WTC11 (cell line): ENCODE measurements around the gene CHCT1. TPM values are rescaled to one million over a fixed set of nuclear protein-coding genes. Genes with fewer than 3 reads are reported as not detected.

Experiments used
- ATAC-seq: fragments of 200-7000 bp; cut with Tn5 transposase; 2 replicates; pipeline ENCODE4 v1.10.0; 2021; ENCODE audit warnings: mild to moderate bottlenecking, moderate library complexity
- CTCF ChIA-PET: fragments of 300-600 bp; sonication (Branson Sonifier 250); formaldehyde crosslinking; loops from one replicate; lab custom pipeline; 2021; ENCODE audit warnings: antibody characterized with exemption; lab: Charles Lee
- POLR2A ChIA-PET: fragments of 350-600 bp; sonication (Branson Sonifier 250); formaldehyde crosslinking; loops from one replicate; lab custom pipeline; 2021; ENCODE audit warnings: antibody characterized with exemption; lab: Charles Lee
- DNase-seq: peaks from one replicate; pipeline ENCODE4 v3.0.0; 2021; ENCODE audit warnings: low spot score
- H3K27ac Mint-ChIP-seq: 2 replicates; pipeline ENCODE4 v1.8.0; 2021; ENCODE audit warnings: mixed read lengths
- H3K27me3 Mint-ChIP-seq: 2 replicates; pipeline ENCODE4 v1.8.0; 2021; ENCODE audit warnings: low read depth, mild to moderate bottlenecking, moderate library complexity, mixed read lengths
- H3K36me3 Mint-ChIP-seq: 2 replicates; pipeline ENCODE4 v1.8.0; 2021; ENCODE audit warnings: mixed read lengths
- H3K4me1 Mint-ChIP-seq: 2 replicates; pipeline ENCODE4 v1.8.0; 2022; ENCODE audit warnings: mixed read lengths
- H3K4me3 Mint-ChIP-seq: 2 replicates; pipeline ENCODE4 v1.8.0; 2021; ENCODE audit warnings: mild to moderate bottlenecking, moderate library complexity, mixed read lengths
- H3K9me3 Mint-ChIP-seq: 2 replicates; pipeline ENCODE4 v1.8.0; 2021; ENCODE audit warnings: mixed read lengths
- AFF4 ChIP-seq: sonication (generic); formaldehyde crosslinking; IDR thresholded peaks from 2 replicates; pipeline ENCODE4 v1.8.1; 2023; ENCODE audit warnings: mild to moderate bottlenecking, missing genetic modification reagents, borderline replicate concordance
- AR ChIP-seq: fragments of 250-450 bp; sonication (Bioruptor Pico); IDR thresholded peaks from 2 replicates; pipeline ENCODE4 v1.9.0; 2021; ENCODE audit warnings: mild to moderate bottlenecking
- CTCF ChIP-seq: fragments of 200-600 bp; IDR thresholded peaks from 2 replicates; pipeline ENCODE4 v1.8.0; 2022; ENCODE audit warnings: antibody characterized with exemption
- ELF4 ChIP-seq: sonication (generic); formaldehyde crosslinking; IDR thresholded peaks from 2 replicates; pipeline ENCODE4 v1.8.1; 2022; ENCODE audit warnings: low read depth, mild to moderate bottlenecking, moderate library complexity, missing genetic modification reagents
- FOXK1 ChIP-seq: sonication (generic); formaldehyde crosslinking; IDR thresholded peaks from 2 replicates; pipeline ENCODE4 v1.8.0; 2022; ENCODE audit warnings: mild to moderate bottlenecking, moderate library complexity, missing genetic modification reagents
- HMGXB4 ChIP-seq: sonication (generic); formaldehyde crosslinking; IDR thresholded peaks from 2 replicates; pipeline ENCODE4 v1.8.1; 2023; ENCODE audit warnings: mild to moderate bottlenecking, moderate library complexity, missing genetic modification reagents
- IRF1 ChIP-seq: sonication (generic); formaldehyde crosslinking; IDR thresholded peaks from 2 replicates; pipeline ENCODE4 v1.8.0; 2023; ENCODE audit warnings: missing genetic modification reagents
- JUN ChIP-seq: sonication (generic); formaldehyde crosslinking; IDR thresholded peaks from 2 replicates; pipeline ENCODE4 v1.8.0; 2023; ENCODE audit warnings: mild to moderate bottlenecking, missing genetic modification reagents
- MYBL2 ChIP-seq: sonication (generic); formaldehyde crosslinking; IDR thresholded peaks from 2 replicates; pipeline ENCODE4 v1.8.1; 2023; ENCODE audit warnings: mild to moderate bottlenecking, moderate library complexity, missing genetic modification reagents
- NR1H2 ChIP-seq: sonication (generic); formaldehyde crosslinking; IDR thresholded peaks from 2 replicates; pipeline ENCODE4 v1.9.0; 2021; ENCODE audit warnings: mild to moderate bottlenecking, moderate library complexity, missing genetic modification reagents
- TEAD4 ChIP-seq: sonication (generic); formaldehyde crosslinking; IDR thresholded peaks from 2 replicates; pipeline ENCODE4 v1.8.0; 2022; ENCODE audit warnings: mild to moderate bottlenecking, missing genetic modification reagents
- ZBTB43 ChIP-seq: sonication (generic); formaldehyde crosslinking; IDR thresholded peaks from 2 replicates; pipeline ENCODE4 v1.8.1; 2023; ENCODE audit warnings: mild to moderate bottlenecking, missing genetic modification reagents
- ZNF232 ChIP-seq: sonication (generic); formaldehyde crosslinking; IDR thresholded peaks from 2 replicates; pipeline ENCODE4 v1.8.0; 2022; ENCODE audit warnings: mild to moderate bottlenecking, missing genetic modification reagents
- ZNF317 ChIP-seq: sonication (generic); formaldehyde crosslinking; IDR thresholded peaks from 2 replicates; pipeline ENCODE4 v1.8.1; 2023; ENCODE audit warnings: low read depth, mild to moderate bottlenecking, moderate library complexity, missing genetic modification reagents, borderline replicate concordance
- total RNA-seq: library from RNA; stranded (reverse); gene quantifications from 3 replicates; pipeline ENCODE4 v1.2.3, GENCODE V29; 2021
- TF ChIP-seq, protein P1 (sequence below): fragments of 250-450 bp; sonication (Bioruptor Pico); IDR thresholded peaks from 2 replicates; pipeline ENCODE4 v2.1.2; 2022; ENCODE audit warnings: mild to moderate bottlenecking, moderate library complexity
- TF ChIP-seq, protein P2 (sequence below): sonication (generic); formaldehyde crosslinking; IDR thresholded peaks from 2 replicates; pipeline ENCODE4 v1.8.0; 2022; ENCODE audit warnings: mild to moderate bottlenecking, missing genetic modification reagents
- TF ChIP-seq, protein P3 (sequence below): sonication (generic); formaldehyde crosslinking; IDR thresholded peaks from 2 replicates; pipeline ENCODE4 v1.8.0; 2022; ENCODE audit warnings: missing genetic modification reagents

CHCT1 gene
- total RNA-seq, 1 experiment from 2014 or later: not detected

- Mint-ChIP-seq H3K4me3 (no peak overlapping the region), H3K4me1 (no peaks in the 10 kb centered on the region), H3K9me3 (peaks cover 14% of the 10 kb centered on the region), H3K36me3 (peaks cover 21% of the 10 kb centered on the region), H3K27ac (no peak overlapping the region), H3K27me3 (no peaks in the 10 kb centered on the region)
- ATAC-seq (no peak), DNase-seq (no peak)
- ChIA-PET CTCF (no interaction called here), POLR2A (no interaction called here)
- no peak for TF ChIP-seq NR1H2 (CRISPR knock-in tag)
- TF ChIP-seq IRF1: no peak
- no peak for TF ChIP-seq HMGXB4 (CRISPR knock-in tag)
- no peak for TF ChIP-seq ELF4 (CRISPR knock-in tag)
- no peak for TF ChIP-seq ZBTB43 (CRISPR knock-in tag)
- no peak for TF ChIP-seq ZNF317 (CRISPR knock-in tag)
- TF ChIP-seq CTCF: no peak
Measured at GRCh38 chr17:60472449-60472848, 50.2 kb downstream of the CHCT1 start.

GRCh38 chr17:60473788-60474187, 51.5 kb downstream of the CHCT1 start:
- no peaks in the 10 kb centered on the region for H3K4me1 Mint-ChIP-seq
- peaks cover 24% of the 10 kb centered on the region for H3K36me3 Mint-ChIP-seq
- H3K9me3 Mint-ChIP-seq: peaks cover 14% of the 10 kb centered on the region
- no peaks in the 10 kb centered on the region for H3K27me3 Mint-ChIP-seq
- ATAC-seq: no peak
- ChIA-PET CTCF (no interaction called here), POLR2A (no interaction called here)
- H3K27ac Mint-ChIP-seq: no peak overlapping the region
- no peak for DNase-seq
- H3K4me3 Mint-ChIP-seq: no peak overlapping the region
- TF ChIP-seq FOXK1 (CRISPR knock-in tag): no peak
- TF ChIP-seq, protein P1, sequence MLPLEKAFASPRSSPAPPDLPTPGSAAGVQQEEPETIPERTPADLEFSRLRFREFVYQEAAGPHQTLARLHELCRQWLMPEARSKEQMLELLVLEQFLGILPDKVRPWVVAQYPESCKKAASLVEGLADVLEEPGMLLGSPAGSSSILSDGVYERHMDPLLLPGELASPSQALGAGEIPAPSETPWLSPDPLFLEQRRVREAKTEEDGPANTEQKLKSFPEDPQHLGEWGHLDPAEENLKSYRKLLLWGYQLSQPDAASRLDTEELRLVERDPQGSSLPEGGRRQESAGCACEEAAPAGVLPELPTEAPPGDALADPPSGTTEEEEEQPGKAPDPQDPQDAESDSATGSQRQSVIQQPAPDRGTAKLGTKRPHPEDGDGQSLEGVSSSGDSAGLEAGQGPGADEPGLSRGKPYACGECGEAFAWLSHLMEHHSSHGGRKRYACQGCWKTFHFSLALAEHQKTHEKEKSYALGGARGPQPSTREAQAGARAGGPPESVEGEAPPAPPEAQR: no peak
- no peak for TF ChIP-seq AFF4
- TF ChIP-seq JUN (CRISPR knock-in tag): no peak
- no peak for TF ChIP-seq AR (CRISPR knock-in tag)
- TF ChIP-seq MYBL2 (CRISPR knock-in tag): no peak
- no peak for TF ChIP-seq TEAD4 (CRISPR knock-in tag)
- TF ChIP-seq ZNF232 (CRISPR knock-in tag): no peak
- TF ChIP-seq, protein P2, sequence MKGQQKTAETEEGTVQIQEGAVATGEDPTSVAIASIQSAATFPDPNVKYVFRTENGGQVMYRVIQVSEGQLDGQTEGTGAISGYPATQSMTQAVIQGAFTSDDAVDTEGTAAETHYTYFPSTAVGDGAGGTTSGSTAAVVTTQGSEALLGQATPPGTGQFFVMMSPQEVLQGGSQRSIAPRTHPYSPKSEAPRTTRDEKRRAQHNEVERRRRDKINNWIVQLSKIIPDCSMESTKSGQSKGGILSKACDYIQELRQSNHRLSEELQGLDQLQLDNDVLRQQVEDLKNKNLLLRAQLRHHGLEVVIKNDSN (CRISPR knock-in tag): no peak
- TF ChIP-seq, protein P3, sequence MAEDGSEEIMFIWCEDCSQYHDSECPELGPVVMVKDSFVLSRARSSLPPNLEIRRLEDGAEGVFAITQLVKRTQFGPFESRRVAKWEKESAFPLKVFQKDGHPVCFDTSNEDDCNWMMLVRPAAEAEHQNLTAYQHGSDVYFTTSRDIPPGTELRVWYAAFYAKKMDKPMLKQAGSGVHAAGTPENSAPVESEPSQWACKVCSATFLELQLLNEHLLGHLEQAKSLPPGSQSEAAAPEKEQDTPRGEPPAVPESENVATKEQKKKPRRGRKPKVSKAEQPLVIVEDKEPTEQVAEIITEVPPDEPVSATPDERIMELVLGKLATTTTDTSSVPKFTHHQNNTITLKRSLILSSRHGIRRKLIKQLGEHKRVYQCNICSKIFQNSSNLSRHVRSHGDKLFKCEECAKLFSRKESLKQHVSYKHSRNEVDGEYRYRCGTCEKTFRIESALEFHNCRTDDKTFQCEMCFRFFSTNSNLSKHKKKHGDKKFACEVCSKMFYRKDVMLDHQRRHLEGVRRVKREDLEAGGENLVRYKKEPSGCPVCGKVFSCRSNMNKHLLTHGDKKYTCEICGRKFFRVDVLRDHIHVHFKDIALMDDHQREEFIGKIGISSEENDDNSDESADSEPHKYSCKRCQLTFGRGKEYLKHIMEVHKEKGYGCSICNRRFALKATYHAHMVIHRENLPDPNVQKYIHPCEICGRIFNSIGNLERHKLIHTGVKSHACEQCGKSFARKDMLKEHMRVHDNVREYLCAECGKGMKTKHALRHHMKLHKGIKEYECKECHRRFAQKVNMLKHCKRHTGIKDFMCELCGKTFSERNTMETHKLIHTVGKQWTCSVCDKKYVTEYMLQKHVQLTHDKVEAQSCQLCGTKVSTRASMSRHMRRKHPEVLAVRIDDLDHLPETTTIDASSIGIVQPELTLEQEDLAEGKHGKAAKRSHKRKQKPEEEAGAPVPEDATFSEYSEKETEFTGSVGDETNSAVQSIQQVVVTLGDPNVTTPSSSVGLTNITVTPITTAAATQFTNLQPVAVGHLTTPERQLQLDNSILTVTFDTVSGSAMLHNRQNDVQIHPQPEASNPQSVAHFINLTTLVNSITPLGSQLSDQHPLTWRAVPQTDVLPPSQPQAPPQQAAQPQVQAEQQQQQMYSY: no peak
